Globus pallidus (tissue), 1 donor: Measurements from ENCODE around the gene NOMO2.
"Not testable (repeated sequence)": the region's sequence is repeated elsewhere in the genome, so short reads cannot be mapped to it uniquely, and the experiment has no call there.

Experiments used
- DNase-seq: peaks from one replicate; pipeline ENCODE4 v3.0.0-alpha.2; 2015; ENCODE audit warnings: low spot score

NOMO2 gene, protein sequence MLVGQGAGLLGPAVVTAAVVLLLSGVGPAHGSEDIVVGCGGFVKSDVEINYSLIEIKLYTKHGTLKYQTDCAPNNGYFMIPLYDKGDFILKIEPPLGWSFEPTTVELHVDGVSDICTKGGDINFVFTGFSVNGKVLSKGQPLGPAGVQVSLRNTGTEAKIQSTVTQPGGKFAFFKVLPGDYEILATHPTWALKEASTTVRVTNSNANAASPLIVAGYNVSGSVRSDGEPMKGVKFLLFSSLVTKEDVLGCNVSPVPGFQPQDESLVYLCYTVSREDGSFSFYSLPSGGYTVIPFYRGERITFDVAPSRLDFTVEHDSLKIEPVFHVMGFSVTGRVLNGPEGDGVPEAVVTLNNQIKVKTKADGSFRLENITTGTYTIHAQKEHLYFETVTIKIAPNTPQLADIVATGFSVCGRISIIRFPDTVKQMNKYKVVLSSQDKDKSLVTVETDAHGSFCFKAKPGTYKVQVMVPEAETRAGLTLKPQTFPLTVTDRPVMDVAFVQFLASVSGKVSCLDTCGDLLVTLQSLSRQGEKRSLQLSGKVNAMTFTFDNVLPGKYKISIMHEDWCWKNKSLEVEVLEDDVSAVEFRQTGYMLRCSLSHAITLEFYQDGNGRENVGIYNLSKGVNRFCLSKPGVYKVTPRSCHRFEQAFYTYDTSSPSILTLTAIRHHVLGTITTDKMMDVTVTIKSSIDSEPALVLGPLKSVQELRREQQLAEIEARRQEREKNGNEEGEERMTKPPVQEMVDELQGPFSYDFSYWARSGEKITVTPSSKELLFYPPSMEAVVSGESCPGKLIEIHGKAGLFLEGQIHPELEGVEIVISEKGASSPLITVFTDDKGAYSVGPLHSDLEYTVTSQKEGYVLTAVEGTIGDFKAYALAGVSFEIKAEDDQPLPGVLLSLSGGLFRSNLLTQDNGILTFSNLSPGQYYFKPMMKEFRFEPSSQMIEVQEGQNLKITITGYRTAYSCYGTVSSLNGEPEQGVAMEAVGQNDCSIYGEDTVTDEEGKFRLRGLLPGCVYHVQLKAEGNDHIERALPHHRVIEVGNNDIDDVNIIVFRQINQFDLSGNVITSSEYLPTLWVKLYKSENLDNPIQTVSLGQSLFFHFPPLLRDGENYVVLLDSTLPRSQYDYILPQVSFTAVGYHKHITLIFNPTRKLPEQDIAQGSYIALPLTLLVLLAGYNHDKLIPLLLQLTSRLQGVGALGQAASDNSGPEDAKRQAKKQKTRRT

DNA sequence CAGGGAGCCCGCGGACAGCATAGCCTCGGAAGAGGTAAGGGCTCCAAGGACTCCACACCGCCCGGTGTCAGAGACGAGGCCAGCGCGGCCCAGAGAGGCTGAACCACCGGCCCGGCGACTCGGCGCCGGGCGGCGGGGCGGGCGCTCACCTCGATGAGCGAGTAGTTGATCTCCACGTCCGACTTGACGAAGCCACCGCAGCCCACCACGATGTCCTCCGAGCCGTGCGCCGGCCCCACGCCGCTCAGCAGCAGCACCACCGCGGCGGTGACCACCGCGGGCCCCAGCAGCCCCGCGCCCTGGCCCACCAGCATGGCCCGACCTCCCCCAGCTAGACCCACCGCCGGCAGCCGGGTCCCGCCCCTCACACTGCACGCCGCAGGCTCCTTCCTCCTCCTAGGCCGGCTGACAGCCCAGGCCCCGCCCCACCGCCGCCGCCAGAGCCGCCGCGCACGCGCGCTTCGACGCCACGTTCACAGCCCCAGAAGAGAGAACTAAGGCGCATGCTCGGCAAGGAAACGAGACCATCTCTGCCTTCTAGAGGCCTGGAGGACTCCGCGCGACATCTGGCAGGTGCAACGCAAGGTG lies at the start of gene NOMO2:
Gene NOMO2 (minus strand): TSS at position 371 of the 588 bp plus-strand sequence. CDS start 57 bp downstream, at position 314.
- DNase-seq, result not testable (repeated sequence)

DNA sequence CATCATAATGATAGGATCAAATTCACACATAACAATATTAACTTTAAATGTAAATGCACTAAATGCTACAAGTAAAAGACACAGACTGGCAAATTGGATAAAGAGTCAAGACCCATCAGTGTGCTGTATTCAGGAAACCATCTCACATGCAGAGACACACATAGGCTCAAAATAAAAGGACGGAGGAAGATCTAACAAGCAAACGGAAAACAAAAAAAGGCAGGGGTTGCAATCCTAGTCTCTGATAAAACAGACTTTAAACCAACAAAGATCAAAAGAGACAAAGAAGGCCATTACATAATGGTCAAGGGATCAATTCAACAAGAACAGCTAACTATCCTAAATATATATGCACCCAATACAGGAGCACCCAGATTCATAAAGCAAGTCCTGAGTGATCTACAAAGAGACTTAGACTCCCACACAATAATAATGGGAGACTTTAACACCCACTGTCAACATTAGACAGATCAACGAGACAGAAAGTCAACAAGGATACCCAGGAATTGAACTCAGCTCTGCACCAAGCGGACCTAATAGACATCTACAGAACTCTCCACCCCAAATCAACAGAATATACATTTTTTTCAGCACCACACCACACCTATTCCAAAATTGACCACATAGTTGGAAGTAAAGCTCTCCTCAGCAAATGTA lies 48.4 kb upstream of the NOMO2 start:
- DNase-seq, result not testable (repeated sequence)

DNA sequence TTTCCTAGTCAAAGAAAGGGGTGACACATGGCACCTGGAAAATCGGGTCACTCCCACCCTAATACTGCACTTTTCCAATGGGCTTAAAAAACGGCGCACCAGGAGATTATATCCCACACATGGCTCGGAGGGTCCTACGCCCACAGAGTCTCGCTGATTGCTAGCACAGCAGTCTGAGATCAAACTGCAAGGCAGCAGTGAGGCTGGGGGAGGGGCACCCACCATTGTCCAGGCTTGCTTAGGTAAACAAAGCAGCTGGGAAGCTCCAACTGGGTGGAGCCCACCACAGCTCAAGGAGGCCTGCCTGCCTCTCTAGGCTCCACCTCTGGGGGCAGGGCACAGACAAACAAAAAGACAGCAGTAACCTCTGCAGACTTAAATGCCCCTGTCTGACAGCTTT lies 46.4 kb upstream of the NOMO2 start:
- DNase-seq, result not testable (repeated sequence)

DNA sequence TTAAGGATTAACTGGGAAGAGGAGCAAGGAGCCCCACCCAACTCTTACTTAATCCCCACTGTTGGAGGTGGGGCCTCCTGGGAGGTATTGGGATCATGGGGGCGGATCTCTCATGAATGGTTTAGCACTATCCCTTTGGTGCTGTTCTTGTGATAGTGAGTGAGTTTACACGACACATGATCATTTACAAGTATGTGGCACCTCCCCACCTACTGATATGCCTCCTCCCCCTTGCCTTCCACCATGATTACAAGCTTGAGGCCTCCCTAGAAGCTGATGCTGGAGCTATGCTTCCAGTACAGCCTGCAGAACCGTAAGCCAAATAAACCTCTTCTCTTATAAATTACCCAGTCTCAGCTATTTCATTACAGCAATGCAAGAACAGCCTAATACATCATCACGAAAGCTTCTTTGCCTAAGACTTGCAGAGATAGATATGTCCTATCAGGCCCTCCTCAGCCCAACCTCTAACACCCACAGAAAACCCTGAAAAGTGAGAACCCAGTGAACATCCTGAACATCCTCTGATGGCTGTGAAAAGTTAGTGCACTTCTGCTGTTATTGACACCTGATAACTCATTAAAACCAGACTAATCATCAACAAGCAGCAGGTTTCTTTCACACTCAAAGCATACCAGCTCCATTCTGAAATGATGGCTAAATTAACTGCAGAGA lies 41.8 kb upstream of the NOMO2 start:
- not testable (repeated sequence) for DNase-seq

DNA sequence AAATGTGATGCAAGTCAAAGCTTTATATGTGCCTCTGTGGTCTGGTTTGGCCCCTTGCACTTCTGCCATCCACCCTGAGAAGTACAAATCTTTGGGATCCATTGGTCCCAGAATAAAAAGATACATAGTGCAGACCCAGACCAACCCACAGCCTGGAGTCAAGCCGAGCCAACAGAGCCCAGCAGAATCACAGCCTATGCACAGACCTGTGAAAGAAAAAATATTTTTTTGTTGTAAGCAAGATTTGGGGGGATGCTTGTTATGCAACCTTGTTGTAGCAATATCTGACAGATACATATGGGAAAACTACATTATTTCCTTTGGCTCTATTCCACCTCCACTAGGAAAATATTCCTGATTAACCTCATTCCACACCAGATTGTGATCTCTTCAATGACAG lies 36.7 kb upstream of the NOMO2 start:
- not testable (repeated sequence) for DNase-seq

DNA sequence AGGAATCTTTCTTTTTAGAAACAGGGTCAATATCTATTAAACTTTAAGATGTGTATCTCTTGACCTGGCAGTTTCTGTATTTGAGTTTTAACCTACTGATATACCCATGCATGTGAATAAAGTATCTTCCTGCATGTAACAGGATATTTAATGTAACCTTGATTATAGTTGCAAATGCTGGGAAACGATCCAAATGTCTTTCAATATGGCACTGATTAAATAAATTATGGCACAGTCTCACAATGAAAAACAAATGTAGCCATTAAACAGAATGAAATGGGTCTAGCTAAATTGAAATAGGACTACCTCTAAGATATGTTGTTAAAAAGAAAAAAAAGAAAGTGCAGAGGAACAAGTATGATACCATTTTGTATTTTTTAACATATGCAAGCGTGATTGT lies 35.8 kb upstream of the NOMO2 start:
- DNase-seq, result not testable (repeated sequence)

DNA sequence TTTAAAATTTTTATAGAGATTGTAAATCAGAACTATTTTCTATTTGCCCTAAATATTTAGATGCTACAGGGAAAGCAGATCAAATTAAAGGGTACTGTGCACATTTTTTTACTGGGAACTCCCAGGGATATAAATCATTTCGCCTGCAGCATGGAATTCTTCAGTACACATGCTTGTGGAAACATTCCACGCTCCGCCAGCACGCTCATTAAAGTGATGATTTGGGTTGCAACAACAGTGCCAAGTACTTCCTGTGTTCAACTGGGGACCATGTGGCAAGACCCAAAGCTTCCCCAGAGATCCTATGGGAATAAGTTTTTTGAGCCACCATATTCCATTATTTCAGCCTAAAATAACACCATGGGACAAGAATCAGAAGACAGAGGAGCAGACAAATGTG lies 35.4 kb upstream of the NOMO2 start:
- DNase-seq, result not testable (repeated sequence)

DNA sequence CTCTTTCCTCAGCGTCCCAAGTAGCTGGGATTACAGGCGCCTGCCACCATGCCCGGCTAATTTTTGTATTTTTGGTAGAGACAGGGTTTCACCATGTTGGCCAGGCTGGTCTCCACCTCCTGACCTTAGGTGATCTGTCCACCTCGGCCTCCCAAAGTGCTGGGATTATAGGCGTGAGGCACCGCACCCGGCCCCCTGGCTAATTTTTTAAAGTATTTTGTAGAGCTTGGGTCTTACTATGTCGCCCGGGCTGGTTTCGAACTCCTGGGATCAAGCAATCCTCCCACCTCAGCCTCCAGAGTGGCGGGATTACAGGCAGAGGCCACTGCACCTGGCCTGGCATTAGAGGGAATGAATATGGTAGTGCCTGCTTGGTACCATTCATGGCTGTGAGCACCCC lies 33.9 kb upstream of the NOMO2 start:
- not testable (repeated sequence) for DNase-seq

DNA sequence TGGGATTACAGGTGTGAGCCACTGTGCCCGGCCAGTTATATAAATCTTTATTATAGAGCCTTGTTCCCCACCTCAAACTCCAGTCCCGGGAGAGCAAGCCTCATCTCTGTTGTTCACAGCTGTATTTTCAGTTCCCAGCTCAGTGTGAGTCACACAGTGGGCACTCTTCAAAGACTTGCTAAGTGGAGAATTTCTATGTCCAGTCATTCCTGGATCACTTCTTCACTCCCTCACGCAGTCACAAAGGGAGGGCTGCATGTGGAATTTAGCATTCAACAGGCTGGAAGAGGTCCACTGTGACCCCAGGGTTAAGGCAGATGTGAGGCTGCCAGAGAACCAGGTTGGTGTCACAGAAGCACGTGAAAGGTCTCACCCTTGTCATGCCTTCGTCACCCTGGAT lies 33.0 kb upstream of the NOMO2 start:
- not testable (repeated sequence) for DNase-seq

DNA sequence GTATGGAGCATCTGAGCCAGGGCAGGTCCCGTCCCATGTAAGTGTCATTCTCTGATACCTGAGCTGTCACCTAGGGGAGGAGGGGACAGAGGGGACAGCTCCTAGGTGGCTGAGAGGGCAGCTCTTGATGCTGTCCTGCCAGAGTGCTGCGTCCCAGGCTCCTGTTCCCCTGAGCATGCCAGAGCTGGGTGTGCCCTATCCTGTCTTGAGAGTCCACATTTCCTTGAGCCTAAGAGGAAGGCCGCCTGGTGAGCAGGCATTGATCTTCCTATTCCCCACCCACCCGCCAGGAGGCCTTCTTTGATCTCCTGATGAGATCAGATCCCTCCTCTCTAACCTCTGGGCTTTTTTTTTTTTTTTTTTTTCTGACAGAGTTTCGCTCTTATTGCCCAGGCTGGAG lies 32.0 kb upstream of the NOMO2 start:
- DNase-seq, result not testable (repeated sequence)

DNA sequence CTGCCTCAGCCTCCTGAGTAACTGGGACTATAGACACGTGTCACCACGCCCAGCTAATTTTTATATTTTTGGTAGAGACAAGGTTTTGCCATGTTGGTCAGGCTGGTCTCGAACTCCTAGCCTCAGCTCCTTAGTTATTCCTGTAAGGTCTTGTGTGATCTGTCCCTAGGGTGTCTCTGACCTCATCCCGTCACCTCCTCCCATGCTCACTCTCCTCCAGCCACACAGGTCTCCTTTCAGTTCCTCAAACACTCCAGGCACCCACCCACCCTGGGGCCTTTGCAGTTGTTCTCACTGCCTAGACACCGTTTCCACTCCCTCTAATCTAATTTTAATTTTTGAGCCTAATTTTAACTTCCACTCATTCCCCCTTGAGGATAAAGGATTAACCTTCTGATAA lies 31.1 kb upstream of the NOMO2 start:
- not testable (repeated sequence) for DNase-seq

DNA sequence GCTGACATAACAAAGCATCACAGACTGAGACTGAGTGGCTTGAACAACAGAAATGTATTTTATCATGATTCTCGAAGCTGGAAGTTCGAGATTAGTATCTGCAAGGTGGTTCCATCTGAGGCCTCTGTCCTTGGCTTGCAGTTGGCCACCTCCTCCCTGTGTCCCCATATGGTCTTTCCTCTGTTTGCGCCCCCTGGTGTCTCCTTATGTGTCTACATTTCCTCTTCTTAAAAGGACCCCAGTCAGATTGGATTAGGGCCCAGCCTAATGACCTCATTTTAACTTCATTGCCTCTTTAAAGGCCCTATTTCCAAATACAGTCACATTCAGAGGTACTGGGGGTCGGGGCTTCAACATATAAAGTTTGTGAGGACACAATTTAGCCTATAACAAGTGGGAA lies 30.0 kb upstream of the NOMO2 start:
- not testable (repeated sequence) for DNase-seq

DNA sequence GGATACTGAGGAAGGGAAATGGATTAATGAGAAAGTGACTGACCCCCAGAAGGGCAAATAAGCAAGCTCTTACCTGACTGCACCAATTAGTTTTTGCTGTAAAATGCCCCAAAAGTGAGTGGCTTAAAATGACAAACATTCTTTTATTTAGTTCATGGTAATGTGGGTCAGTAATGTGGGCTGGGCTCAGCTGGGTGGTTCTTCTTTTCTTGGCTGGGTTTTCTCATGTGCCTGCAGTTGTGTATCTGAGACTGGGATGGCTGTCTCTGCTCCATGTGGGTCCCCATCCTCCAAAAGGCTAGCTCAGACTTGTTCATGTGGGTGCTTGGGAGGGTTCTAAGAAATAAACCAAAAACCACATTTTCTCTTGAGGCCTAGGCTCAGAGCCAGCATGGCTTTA lies 29.5 kb upstream of the NOMO2 start:
- not testable (repeated sequence) for DNase-seq

DNA sequence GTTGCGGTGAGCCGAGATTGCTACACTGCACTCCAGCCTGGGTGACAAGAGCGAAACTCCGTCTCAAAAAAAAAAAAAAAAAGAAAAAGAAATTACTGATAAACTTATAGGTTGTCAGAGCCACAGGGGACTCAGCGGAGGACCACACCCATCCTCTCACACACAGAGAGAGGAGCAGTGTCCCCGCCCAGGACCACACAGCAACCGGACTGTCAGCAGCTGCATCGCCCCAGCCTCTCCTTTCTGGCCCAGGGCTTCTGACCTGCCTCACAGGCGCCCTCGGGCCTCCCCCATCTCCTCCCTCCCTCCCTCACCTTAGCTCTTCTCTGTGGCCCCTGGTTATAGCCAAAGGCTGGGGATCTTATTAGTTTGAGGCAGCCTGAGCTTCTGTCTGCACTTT lies 27.9 kb upstream of the NOMO2 start:
- not testable (repeated sequence) for DNase-seq

DNA sequence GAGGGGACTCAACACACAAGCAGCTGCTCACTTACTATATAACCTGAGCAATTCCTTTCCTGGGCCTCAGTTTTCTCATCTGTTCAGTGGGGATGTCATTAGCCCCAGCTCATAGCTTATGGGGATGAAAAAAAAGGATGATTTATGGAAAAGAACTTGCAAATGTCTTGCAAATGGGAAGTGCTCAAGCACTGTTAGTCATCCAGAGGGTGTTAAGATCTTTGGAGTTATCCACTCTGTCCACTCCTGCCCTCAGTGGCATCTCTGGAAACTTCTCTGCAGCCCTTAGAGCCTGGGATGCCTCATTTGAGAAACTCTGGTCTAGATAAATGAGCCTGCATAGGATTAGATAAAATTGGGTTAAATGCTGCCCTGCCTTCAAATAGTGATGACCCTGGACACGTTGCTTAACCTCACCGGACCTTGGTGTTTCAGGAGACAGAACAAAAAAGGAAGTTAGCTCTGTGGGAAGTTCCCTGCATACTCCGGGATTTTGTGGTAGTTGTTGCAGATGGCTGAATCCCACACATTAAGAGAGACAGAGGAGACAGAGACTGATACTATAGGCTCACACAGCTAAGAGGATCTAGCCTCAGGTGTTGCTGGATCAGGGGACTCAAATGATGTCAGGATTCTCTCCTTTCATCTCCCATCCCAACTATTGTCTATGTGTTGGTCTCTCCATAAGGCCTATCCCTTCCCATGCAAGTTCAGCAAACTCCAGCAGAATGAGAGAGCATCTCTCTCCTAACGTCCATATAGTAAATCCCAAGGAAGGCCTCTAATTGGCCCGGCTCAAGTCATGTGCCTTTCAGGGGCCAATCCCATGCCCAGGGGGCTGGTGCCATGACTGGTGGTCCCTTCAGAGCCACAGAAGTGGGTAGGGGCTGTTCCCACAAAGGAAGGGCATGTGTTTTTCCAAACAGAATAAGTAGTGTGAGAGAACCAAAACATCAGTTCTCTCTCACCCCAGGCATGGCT lies 25.0 kb upstream of the NOMO2 start:
- not testable (repeated sequence) for DNase-seq

DNA sequence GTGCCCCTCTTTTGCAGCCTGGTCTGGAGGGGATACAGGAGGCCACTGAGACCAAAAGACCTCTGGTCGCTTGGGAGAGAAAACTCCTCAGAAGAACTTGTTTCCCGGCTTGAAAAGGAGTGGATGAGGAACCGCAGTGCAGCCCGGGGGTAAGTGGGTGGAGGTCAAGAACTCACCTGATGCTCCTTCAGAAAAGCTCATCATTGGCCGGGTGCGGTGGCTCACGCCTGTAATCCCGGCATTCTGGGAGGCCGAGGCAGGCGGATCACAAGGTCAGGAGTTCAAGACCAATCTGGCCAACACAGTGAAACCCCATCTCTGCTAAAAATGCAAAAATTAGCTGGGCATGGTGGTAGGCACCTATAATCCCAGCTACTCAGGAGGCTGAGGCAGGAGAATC lies 23.9 kb upstream of the NOMO2 start:
- not testable (repeated sequence) for DNase-seq

DNA sequence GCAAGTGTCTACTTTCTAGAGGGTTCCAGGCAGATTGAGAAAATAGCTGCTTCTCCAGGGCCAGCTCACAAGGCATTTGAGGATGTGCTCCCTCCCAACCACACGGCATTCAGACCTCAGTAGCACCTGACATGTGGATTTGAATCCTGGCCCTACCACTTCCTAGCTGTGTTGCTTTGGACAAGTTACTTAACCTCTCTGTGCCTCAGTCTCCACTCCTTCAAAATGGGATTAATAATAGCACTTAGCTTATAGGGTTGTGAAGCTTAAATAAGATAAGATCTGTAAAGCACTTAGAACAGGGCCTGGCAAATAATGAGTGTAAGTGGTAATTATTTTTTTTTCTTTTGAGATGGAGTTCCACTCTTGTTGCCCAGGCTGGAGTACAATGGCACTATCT lies 21.0 kb upstream of the NOMO2 start:
- DNase-seq, result no peak

DNA sequence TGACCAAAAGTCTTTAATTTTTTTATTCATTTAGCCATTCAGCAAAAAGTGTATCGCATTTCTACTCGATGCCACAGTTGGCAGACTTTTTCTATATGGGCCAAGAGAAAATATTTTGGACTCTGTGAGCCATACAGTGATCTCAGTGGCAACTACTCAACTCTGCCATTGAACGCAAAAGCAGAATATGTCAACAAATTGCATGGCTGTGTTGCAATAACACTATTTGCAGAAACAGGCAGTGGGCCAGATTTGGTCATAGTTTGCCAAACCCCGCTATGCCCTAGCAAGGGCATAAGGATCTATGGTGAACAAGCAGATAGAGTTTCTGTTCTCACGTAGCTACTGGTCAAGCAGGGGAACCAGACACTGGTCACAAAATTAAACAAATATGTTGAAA lies 18.5 kb upstream of the NOMO2 start:
- DNase-seq, result not testable (repeated sequence)

DNA sequence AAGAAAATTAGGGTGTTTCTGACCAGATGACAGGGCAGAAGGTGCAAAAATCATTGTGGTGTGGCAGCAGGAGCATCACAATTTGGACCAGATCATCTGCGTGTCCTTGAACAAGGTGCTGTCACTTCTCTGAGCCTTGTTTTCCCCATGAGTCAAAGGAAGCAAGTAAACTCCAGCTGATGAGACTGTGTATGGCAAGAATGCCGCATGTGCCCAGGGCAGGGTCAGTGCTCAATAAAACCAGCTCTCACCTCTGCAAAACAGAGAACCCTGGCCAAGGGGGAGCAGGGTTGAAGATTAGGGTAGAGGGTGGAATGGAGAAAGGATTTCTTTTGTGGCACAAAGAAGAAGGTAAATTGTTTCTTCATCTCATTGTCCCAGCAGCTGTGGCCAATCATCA lies 17.4 kb upstream of the NOMO2 start:
- DNase-seq, result not testable (repeated sequence)
